ENCODE data around the gene UNC5A.

- no peak for TF ChIP-seq POLR2A (IDR thresholded peaks at IDR 0.05)
- no peak for TF ChIP-seq CTCF (IDR thresholded peaks at IDR 0.05)
Observed at GRCh38 chr5:176857894-176858273, 47.5 kb downstream of the UNC5A start.
